Breast epithelium (tissue), 4 donors: Measurements from ENCODE around the gene CD44. TPM values are rescaled to one million over a fixed set of nuclear protein-coding genes. Genes with fewer than 3 reads are reported as not detected.
A peak's percentile ranks its signal among the peaks of the same experiment; 100 is the strongest.

Source experiments
- DNase-seq, 2 donors: peaks; one replicate each; pipeline ENCODE4 v3.0.0-alpha.2; 2019; ENCODE audit warnings: low spot score in 2 of 2
- H3K27ac ChIP-seq, 2 donors: fragments of 200-600 bp; sonication (generic) in 1 of 2; one replicate each; pipeline ENCODE4 v1.5.1; 2016 to 2019; ENCODE audit warnings: mild to moderate bottlenecking in 1 of 2
- H3K27me3 ChIP-seq, 2 donors: fragments of 200-600 bp; sonication (generic) in 1 of 2; one replicate each; pipeline versions ENCODE4 v1.5.1 to v1.6.0; 2017 to 2019; ENCODE audit warnings: control low read depth in 1 of 2, mild to moderate bottlenecking in 1 of 2
- H3K36me3 ChIP-seq: fragments of 200-600 bp; one replicate; pipeline ENCODE4 v1.5.1; 2019
- H3K4me1 ChIP-seq, 2 donors: fragments of 200-600 bp; sonication (generic); one replicate each; pipeline ENCODE4 v1.5.1; 2016 to 2019; ENCODE audit warnings: control low read depth in 1 of 2
- H3K4me3 ChIP-seq, 3 donors: fragments of 200-600 bp; sonication (generic); 1 replicate in 2 of 3; 2 replicates in 1 of 3; pipeline ENCODE4 v1.5.1; 2016 to 2019; ENCODE audit warnings: mild to moderate bottlenecking in 3 of 3, moderate library complexity in 2 of 3
- H3K9me3 ChIP-seq, 2 donors: fragments of 200-600 bp; sonication (generic) in 1 of 2; one replicate each; pipeline ENCODE4 v1.5.1; 2016 to 2019; ENCODE audit warnings: control low read depth in 1 of 2
- POLR2A ChIP-seq: fragments of 450-650 bp; IDR thresholded peaks from one replicate; pipeline ENCODE4 v1.6.1; 2016; ENCODE audit warnings: antibody characterized with exemption, mild to moderate bottlenecking, moderate library complexity
- POLR2AphosphoS5 ChIP-seq, 3 donors: sonication (generic); formaldehyde crosslinking; IDR thresholded peaks; one replicate each; pipeline ENCODE4 v1.6.1; 2017; ENCODE audit warnings: antibody characterized with exemption in 3 of 3
- intact Hi-C: fragments of 100-400 bp; cut with DNase I; formaldehyde crosslinking; loops from one replicate; pipeline ENCODE4 v1.15.1; 2023; ENCODE audit warnings: low total_unique reads
- total RNA-seq, 3 donors: library from RNA; depleted of rRNA; stranded (reverse); fragments of >200 nt; gene quantifications; one replicate each; pipeline ENCODE4 v1.1.0, GENCODE V29; 2016
- TF ChIP-seq, protein P1 (sequence below), 3 donors: fragments of 450-650 bp; IDR thresholded peaks; one replicate each; pipeline ENCODE4 v1.5.1; 2016 to 2017; ENCODE audit warnings: antibody characterized with exemption in 3 of 3, mild to moderate bottlenecking in 3 of 3, moderate library complexity in 3 of 3

CD44 gene
- total RNA-seq, 3 donors from 2014 or later, result 255 to 348 (median 269) TPM

DNA sequence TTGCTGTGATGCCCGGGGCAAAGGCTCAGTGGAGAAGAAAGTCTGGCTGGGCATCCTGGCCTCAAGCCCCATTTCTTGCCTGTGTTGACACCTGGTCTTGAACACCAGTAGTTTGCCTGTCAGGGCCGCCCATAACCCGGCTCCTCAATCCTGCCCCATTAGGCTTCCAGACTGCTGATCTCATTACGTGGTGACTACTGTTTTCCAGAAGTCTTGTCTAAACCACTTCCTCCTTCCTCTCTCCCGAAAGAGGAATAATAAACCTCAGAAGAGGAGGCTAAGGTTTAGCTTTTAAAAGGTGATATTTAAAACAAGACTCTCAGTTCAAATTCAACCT is 97.7 kb downstream of the CD44 start:
- H3K27ac ChIP-seq, result peak overlapping the region; percentile 70 to 76
- H3K36me3 ChIP-seq, result no peaks in the 10 kb centered on the region
- TF ChIP-seq POLR2AphosphoS5 (IDR thresholded peaks at IDR 0.05), result no peak
- TF ChIP-seq POLR2A, result no peak
- TF ChIP-seq, protein P1, sequence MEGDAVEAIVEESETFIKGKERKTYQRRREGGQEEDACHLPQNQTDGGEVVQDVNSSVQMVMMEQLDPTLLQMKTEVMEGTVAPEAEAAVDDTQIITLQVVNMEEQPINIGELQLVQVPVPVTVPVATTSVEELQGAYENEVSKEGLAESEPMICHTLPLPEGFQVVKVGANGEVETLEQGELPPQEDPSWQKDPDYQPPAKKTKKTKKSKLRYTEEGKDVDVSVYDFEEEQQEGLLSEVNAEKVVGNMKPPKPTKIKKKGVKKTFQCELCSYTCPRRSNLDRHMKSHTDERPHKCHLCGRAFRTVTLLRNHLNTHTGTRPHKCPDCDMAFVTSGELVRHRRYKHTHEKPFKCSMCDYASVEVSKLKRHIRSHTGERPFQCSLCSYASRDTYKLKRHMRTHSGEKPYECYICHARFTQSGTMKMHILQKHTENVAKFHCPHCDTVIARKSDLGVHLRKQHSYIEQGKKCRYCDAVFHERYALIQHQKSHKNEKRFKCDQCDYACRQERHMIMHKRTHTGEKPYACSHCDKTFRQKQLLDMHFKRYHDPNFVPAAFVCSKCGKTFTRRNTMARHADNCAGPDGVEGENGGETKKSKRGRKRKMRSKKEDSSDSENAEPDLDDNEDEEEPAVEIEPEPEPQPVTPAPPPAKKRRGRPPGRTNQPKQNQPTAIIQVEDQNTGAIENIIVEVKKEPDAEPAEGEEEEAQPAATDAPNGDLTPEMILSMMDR (IDR thresholded peaks at IDR 0.05), result no peak
- intact Hi-C loops, result loop anchor here (5.0 kb wide), 1 partner anchor 59 kb away; no protein-coding TSS in a partner anchor
- H3K4me1 ChIP-seq, result peaks cover 0 to 6% of the 10 kb centered on the region in 2 donors
- peak in 1 of 2 donors; percentile 61 for DNase-seq
- H3K27me3 ChIP-seq, result no peaks in the 10 kb centered on the region
- H3K9me3 ChIP-seq, result no peaks in the 10 kb centered on the region
- H3K4me3 ChIP-seq, result no peak overlapping the region

DNA sequence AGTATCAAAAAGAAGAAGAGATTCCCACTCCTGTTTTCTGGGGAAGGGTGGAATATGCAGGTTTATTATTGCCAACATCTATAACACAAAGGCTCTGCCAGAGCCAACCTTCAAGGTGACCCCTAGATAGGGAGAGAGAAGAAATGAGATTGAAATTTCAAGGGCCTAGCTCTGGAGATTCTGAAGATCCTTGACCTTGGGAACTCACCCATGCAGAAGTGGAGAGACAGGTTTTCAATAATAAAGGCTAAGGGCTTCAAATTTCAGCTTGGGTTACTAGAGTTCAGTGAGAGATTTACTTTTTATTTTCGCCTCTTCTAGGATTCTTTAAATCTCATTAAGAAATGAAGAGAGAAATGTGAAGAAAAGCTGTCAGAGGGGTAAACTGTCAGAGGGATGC is 98.4 kb downstream of the CD44 start:
- intact Hi-C loops, result loop anchor here (5.0 kb wide), 1 partner anchor 60 kb away; no protein-coding TSS in a partner anchor
- no peak for DNase-seq
- peaks cover 0 to 6% of the 10 kb centered on the region in 2 donors for H3K4me1 ChIP-seq

DNA sequence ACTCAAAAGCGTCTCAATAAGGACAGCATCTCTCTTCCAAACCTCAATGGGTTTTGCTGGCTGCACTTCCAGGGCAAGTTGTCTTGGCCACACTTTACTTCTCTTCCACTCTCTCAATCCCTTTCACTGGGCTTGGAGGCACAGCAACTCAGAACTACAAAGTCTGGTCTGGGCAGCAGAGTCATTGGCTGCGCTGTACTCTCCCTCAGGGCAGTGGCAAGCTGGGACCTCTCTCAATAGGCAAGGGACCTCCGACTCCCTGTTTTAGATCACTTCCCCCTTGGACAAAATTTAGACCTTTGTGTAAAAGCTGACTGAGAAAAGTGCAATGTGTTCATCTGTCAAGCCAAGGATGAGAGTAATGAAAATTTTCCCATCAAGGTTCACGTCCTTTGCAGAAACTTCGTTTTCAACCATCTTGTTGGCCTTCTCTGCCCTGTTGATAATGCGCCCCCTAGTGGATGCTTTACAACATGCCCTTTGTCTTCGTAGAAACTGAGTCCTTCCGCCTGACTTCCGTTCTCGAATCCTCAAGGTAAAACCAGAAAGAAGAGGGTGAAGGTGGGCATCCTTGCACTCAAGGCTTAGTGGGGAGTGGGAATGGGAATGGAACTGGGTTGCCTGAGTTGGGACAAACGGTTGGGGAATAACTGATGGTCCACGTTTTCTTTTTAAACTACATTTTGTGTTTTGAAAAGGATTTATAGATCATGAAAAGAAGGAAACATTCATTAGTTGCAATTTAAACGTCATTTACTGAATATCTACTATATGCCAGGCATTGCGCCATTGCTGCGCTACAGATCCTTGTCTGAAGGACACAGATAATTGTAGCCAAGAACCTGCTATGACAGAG is 99.1 kb downstream of the CD44 start:
- Histone ChIP-seq H3K9me3 (no peaks in the 10 kb centered on the region), H3K4me1 (peaks cover 0 to 6% of the 10 kb centered on the region in 2 donors), H3K4me3 (no peak overlapping the region), H3K36me3 (no peaks in the 10 kb centered on the region), H3K27ac (no peak overlapping the region), H3K27me3 (no peaks in the 10 kb centered on the region)
- no peak for DNase-seq
- intact Hi-C loops, result loop anchor here (5.0 kb wide), 1 partner anchor 61 kb away; no protein-coding TSS in a partner anchor
- TF ChIP-seq, protein P1 (IDR thresholded peaks at IDR 0.05), result peak in 2 of 3 donors; percentile 33 to 37
- no peak for TF ChIP-seq POLR2A
- no peak for TF ChIP-seq POLR2AphosphoS5 (IDR thresholded peaks at IDR 0.05)

More for the DNA sequence above, 98.4 kb downstream of the CD44 start:
- Histone ChIP-seq H3K27ac (peak overlapping the region in 1 of 2 donors; percentile 76), H3K27me3 (no peaks in the 10 kb centered on the region), H3K4me3 (no peak overlapping the region), H3K9me3 (no peaks in the 10 kb centered on the region), H3K36me3 (no peaks in the 10 kb centered on the region)
- TF ChIP-seq POLR2AphosphoS5 (IDR thresholded peaks at IDR 0.05), result no peak
- TF ChIP-seq, protein P1 (IDR thresholded peaks at IDR 0.05), result no peak
- TF ChIP-seq POLR2A, result no peak

DNA sequence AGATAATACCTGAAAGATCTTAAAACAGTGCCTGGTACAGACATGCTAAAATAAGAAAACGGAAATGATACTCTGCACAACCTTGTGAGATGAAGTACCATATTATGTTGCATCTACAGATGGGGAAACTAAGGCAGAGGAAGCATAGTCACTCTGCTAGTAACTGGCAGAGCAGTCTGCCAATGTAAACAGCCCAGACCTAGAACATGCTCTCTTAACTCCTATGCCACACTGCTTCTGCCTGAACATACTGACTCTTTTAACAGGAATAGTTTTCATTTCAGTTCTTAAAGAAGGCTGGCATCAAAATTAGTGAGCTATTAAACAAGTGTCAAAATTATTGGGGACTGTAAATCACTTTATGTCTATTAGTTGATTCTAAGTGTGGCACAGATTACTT is 99.9 kb downstream of the CD44 start:
- intact Hi-C loops, result loop anchor here (5.0 kb wide), 1 partner anchor 62 kb away; no protein-coding TSS in a partner anchor
- H3K9me3 ChIP-seq, result no peaks in the 10 kb centered on the region
- no peaks in the 10 kb centered on the region for H3K36me3 ChIP-seq
- no peak overlapping the region for H3K4me3 ChIP-seq
- H3K4me1 ChIP-seq, result peaks cover 0 to 6% of the 10 kb centered on the region in 2 donors
- TF ChIP-seq, protein P1 (IDR thresholded peaks at IDR 0.05), result no peak
- no peak for TF ChIP-seq POLR2A
- no peak for TF ChIP-seq POLR2AphosphoS5 (IDR thresholded peaks at IDR 0.05)
- no peak for DNase-seq
- H3K27me3 ChIP-seq, result no peaks in the 10 kb centered on the region
- H3K27ac ChIP-seq, result no peak overlapping the region

DNA sequence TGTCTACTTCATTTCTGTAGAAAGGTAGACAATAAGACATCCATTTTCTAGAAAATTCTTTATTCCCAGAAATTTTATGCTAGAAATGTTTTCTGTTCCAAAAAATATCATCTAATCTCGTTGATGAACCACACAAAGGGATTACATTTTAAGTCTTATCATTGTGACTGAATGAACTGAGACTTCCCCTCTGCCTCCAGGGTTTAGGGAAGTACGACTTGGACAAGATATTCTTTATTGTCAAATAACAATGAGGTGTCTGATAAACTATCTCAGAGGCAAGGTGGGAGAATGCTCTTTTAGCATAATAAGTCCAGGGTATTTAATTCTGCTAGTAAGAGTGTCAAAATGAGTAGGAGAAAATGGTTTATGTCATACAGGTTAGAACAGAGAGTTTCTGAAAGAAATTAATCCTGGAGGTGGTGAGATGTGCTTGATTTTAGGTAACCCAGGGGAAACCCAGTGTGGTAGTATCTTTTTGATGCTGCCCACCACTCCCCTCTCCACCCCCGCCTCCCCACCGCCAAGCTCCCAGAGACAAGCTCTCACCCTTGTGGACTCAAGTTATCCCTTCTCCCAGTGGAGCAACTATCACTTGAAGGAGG is 100.6 kb downstream of the CD44 start:
- no peak for TF ChIP-seq POLR2AphosphoS5 (IDR thresholded peaks at IDR 0.05)
- TF ChIP-seq, protein P1 (IDR thresholded peaks at IDR 0.05), result no peak
- no peak for TF ChIP-seq POLR2A
- H3K9me3 ChIP-seq, result no peaks in the 10 kb centered on the region
- no peak overlapping the region for H3K27ac ChIP-seq
- H3K27me3 ChIP-seq, result no peaks in the 10 kb centered on the region
- no peak for DNase-seq
- intact Hi-C loops, result loop anchor here (5.0 kb wide), 1 partner anchor 62 kb away; no protein-coding TSS in a partner anchor
- H3K36me3 ChIP-seq, result no peaks in the 10 kb centered on the region
- peaks cover 0 to 6% of the 10 kb centered on the region in 2 donors for H3K4me1 ChIP-seq
- no peak overlapping the region for H3K4me3 ChIP-seq
